22Rv1 (cell line): Measurements from ENCODE around the gene NEK11.

Source experiments
- H3K27ac ChIP-seq: fragments of 450-650 bp; 2 replicates; pipeline ENCODE4 v1.5.1; 2017
- CTCF ChIP-seq: fragments of 450-650 bp; IDR thresholded peaks from 2 replicates; pipeline ENCODE4 v1.5.1; 2017; ENCODE audit warnings: mild to moderate bottlenecking
- ZFX ChIP-seq: fragments of 450-650 bp; IDR thresholded peaks from 2 replicates; pipeline ENCODE4 v1.6.1; 2017; ENCODE audit warnings: antibody characterized with exemption, borderline replicate concordance

NEK11 gene

GRCh38 chr3:131081224-131081623 lies 54.5 kb downstream of the NEK11 start:
- TF ChIP-seq CTCF (no peak), ZFX (no peak)

GRCh38 chr3:131082246-131082645 lies 55.6 kb downstream of the NEK11 start:
- H3K27ac ChIP-seq: no peak overlapping the region
- TF ChIP-seq CTCF: no peak
- no peak for TF ChIP-seq ZFX

More at GRCh38 chr3:131081224-131081623, 54.5 kb downstream of the NEK11 start:
- H3K27ac ChIP-seq: no peak overlapping the region

GRCh38 chr3:131082871-131083863 lies 56.5 kb downstream of the NEK11 start:
- no peak for TF ChIP-seq CTCF
- no peak for TF ChIP-seq ZFX
- H3K27ac ChIP-seq: no peak overlapping the region

- TF ChIP-seq ZFX (no peak), CTCF (no peak)
These were observed 65.1 kb downstream of the NEK11 start for GRCh38 chr3:131091768-131092167.

GRCh38 chr3:131107637-131108433 lies 81.2 kb downstream of the NEK11 start:
- TF ChIP-seq ZFX (no peak), CTCF (no peak)
- H3K27ac ChIP-seq: peak overlapping the region; percentile 7; the same call in 1 of the 2 replicates

More at GRCh38 chr3:131091768-131092167, 65.1 kb downstream of the NEK11 start:
- H3K27ac ChIP-seq: no peak overlapping the region

- TF ChIP-seq CTCF (no peak), ZFX (no peak)
- no peak overlapping the region for H3K27ac ChIP-seq
These were observed 82.5 kb downstream of the NEK11 start for GRCh38 chr3:131109156-131109555.
